ENCODE measurements around the gene MICAL2. TPM values are rescaled to one million over a fixed set of nuclear protein-coding genes. Genes with fewer than 3 reads are reported as not detected.

The MICAL2 gene
- total and polyA plus RNA-seq, 10 of the 15 experiments (the other 5 are each of a cell fraction or from before 2014, with no cell fraction given) = 0.90 to 5.6 (median 2.4) TPM

DNA sequence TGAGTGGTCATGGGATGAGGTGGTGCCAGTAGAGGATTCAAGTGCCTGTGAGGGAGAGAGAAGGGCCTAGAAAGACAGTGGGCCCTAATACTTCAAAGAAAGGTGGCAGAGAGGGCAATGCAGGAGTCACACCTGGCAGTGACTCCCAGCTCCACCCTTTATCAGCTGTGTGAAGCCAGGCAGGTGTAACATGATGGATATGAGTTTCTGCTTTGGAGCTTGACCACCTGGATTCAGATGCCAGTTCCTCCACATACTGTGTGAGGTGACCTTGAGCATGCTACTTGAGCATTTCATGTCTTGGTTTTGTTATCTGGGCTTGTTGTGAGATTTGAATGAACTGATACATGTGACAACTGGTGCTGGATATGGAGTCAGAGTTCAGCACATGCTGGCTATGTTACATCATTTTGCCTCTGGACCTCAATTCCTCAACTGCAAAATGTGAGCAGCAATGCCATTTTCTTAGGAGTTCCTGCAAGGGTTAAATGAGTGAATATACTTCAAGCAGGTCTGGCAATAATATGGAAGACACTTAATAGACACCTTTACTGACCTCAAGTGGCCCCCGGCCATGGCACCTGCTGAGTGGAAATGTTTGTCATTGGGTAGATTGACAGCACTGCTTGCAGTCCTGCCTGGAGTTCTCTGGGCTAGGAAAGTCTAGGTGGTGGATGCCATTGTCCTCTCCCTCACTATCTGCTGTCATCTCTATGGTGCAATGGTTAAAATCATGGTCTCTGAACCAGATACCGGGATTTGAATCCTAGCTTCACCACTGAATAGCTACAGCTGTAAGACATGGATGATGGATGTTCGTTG lies 83.3 kb downstream of the MICAL2 start:
- TF ChIP-seq, protein P1, sequence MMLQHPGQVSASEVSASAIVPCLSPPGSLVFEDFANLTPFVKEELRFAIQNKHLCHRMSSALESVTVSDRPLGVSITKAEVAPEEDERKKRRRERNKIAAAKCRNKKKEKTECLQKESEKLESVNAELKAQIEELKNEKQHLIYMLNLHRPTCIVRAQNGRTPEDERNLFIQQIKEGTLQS (IDR thresholded peaks at IDR 0.05; ENCODE audit: borderline replicate concordance, extremely low read depth, low read depth, low read length) = no peak
- TF ChIP-seq STAT1 (conservative IDR thresholded peaks at IDR 0.05) = no peak
- TF ChIP-seq BCL11A (IDR thresholded peaks at IDR 0.05; ENCODE audit: low read depth, low read length) = no peak
- TF ChIP-seq SRF (IDR thresholded peaks at IDR 0.05; ENCODE audit: low read depth in 2 of 2, low read length in 2 of 2) = no peak
- in situ Hi-C loops (cut with MboI) = loop anchor here (5.0 kb wide), 1 partner anchor 49 kb away; no protein-coding TSS in a partner anchor
- no peak for ATAC-seq
- H3K79me2 ChIP-seq (ENCODE audit: control insufficient read depth, insufficient read depth, low read length) = no peaks in the 10 kb centered on the region
- intact Hi-C loops (cut with micrococcal nuclease; ENCODE audit: unreplicated experiment) = no loop called here
- H3K4me1 ChIP-seq (ENCODE audit: control insufficient read depth, insufficient read depth, low read length) = peaks cover 37% of the 10 kb centered on the region
- POLR2A ChIA-PET = no interaction called here
- no peaks in the 10 kb centered on the region for H4K20me1 ChIP-seq (ENCODE audit: control insufficient read depth, insufficient read depth)
- CTCF ChIA-PET = interaction anchor here (0.9 to 1.1 kb wide), 4 partner anchors 30 to 146 kb away, joined by 3 to 4 read pairs (median 3); no protein-coding TSS in a partner anchor
- H3K4me3 ChIP-seq = no peak overlapping the region
- H3K9me3 ChIP-seq (replicated peaks; ENCODE audit: control insufficient read depth, insufficient read depth, low read length) = no peaks in the 10 kb centered on the region
- no peak overlapping the region for H3K27ac ChIP-seq (ENCODE audit: control insufficient read depth, insufficient read depth)
- SMC1A ChIA-PET (ENCODE audit: uncharacterized antibody, unreplicated experiment) = interaction anchor here (1.0 to 1.7 kb wide), 2 partner anchors 9 to 14 kb away, joined by 4 to 5 read pairs; no protein-coding TSS in a partner anchor
- no peak overlapping the region for H2AFZ ChIP-seq (ENCODE audit: control insufficient read depth, low read depth, low read length)
- 59% methylated on average over 3 of the region's 3 CpGs for WGBS (ENCODE audit: insufficient coverage, insufficient replicate concordance, low lambda C conversion rate, missing lambda C conversion rate)
- no peak overlapping the region for H3K4me2 ChIP-seq (ENCODE audit: control insufficient read depth, insufficient read depth)
- no peak overlapping the region for H3K9ac ChIP-seq (ENCODE audit: control insufficient read depth, insufficient read depth, low read length)
- no peak for DNase-seq (ENCODE audit: low read depth, low spot score)
- no peaks in the 10 kb centered on the region for H3K36me3 ChIP-seq (ENCODE audit: control insufficient read depth in 2 of 2, insufficient read depth in 2 of 2, low read length in 1 of 2)
- no TSS peak for BruUV-seq (replicated peaks)
- no peak for FAIRE-seq
- RAD21 ChIA-PET (ENCODE audit: unreplicated experiment) = interaction anchor here (1.2 kb wide), 1 partner anchor 15 kb away, joined by 5 read pairs; no protein-coding TSS in a partner anchor
- H3K27me3 ChIP-seq (replicated peaks in 1 of 2; ENCODE audit: control insufficient read depth in 2 of 2, insufficient read depth in 2 of 2, low read length in 1 of 2) = no peaks in the 10 kb centered on the region

DNA sequence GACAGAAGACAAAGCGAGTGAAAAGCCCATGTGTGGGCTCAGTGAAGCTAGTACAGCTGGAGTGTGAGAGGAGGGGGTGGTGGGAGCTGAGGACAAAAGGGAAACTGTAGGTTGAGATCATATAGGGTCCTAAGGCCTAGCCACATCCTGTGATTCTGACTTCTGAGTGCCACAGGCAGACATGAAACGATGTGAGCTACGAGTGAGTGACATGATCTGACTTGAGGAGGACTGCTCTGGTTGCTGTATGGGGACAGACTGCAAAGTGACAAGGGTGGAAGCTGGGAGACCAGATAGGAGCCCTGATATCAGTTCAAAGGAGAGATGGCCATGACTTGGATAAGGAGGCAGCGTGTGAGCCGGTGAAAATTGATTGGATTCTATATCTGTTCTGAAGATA lies 85.4 kb downstream of the MICAL2 start:
- intact Hi-C loops (cut with micrococcal nuclease; ENCODE audit: unreplicated experiment) = no loop called here
- no peak for DNase-seq (ENCODE audit: low read depth, low spot score)
- ChIA-PET CTCF (interaction anchor here (1.3 to 2.8 kb wide), 3 partner anchors 12 to 40 kb away, joined by 4 to 7 read pairs (median 4); no protein-coding TSS in a partner anchor), SMC1A (ENCODE audit: uncharacterized antibody, unreplicated experiment) (interaction anchor here (0.6 to 1.8 kb wide), 5 partner anchors 17 to 1688 kb away, joined by 3 to 7 read pairs (median 3); no protein-coding TSS in a partner anchor), POLR2A (no interaction called here), RAD21 (ENCODE audit: unreplicated experiment) (no interaction called here)
- H3K4me3 ChIP-seq = no peak overlapping the region; the same call in 1 of the 2 replicates
- no peaks in the 10 kb centered on the region for H3K36me3 ChIP-seq (ENCODE audit: control insufficient read depth in 2 of 2, insufficient read depth in 2 of 2, low read length in 1 of 2)
- 44% methylated on average over 5 of the region's 5 CpGs for WGBS (ENCODE audit: insufficient coverage, insufficient replicate concordance, low lambda C conversion rate, missing lambda C conversion rate)
- H3K79me2 ChIP-seq (ENCODE audit: control insufficient read depth, insufficient read depth, low read length) = no peaks in the 10 kb centered on the region
- H4K20me1 ChIP-seq (ENCODE audit: control insufficient read depth, insufficient read depth) = no peaks in the 10 kb centered on the region
- H3K9me3 ChIP-seq (replicated peaks; ENCODE audit: control insufficient read depth, insufficient read depth, low read length) = no peaks in the 10 kb centered on the region
- no TSS peak for BruUV-seq (replicated peaks)
- H3K4me1 ChIP-seq (ENCODE audit: control insufficient read depth, insufficient read depth, low read length) = peaks cover 26% of the 10 kb centered on the region
- peak; percentile 82 for ATAC-seq
- no peaks in the 10 kb centered on the region for H3K27me3 ChIP-seq (replicated peaks in 1 of 2; ENCODE audit: control insufficient read depth in 2 of 2, insufficient read depth in 2 of 2, low read length in 1 of 2)
- in situ Hi-C loops (cut with MboI) = no loop called here
- peak overlapping the region; percentile 68; the same call in 1 of the 2 replicates for H3K4me2 ChIP-seq (ENCODE audit: control insufficient read depth, insufficient read depth)
- peak overlapping the region; percentile 44 for H3K27ac ChIP-seq (ENCODE audit: control insufficient read depth, insufficient read depth)
- FAIRE-seq = peak; percentile 81
- no peak overlapping the region for H3K9ac ChIP-seq (ENCODE audit: control insufficient read depth, insufficient read depth, low read length)
- H2AFZ ChIP-seq (ENCODE audit: control insufficient read depth, low read depth, low read length) = peak overlapping the region; percentile 69
- TF ChIP-seq CREM (IDR thresholded peaks at IDR 0.05; ENCODE audit: low read depth) (peak; percentile 40; the same call in 1 of the 2 replicates), SRF (IDR thresholded peaks at IDR 0.05; ENCODE audit: low read depth in 2 of 2, low read length in 2 of 2) (peak in 1 of 2 experiments; percentile 27; a peak in 1 of 4 replicates), ETV6 (conservative IDR thresholded peaks at IDR 0.05 in 1 of 2, IDR thresholded peaks at IDR 0.05 in 1 of 2; ENCODE audit: borderline replicate concordance in 1 of 2, low read depth in 1 of 2) (peak in 1 of 2 experiments; percentile 22; a peak in 1 of 4 replicates), IKZF1 (conservative IDR thresholded peaks at IDR 0.05) (peak; percentile 15; the same call in 1 of the 2 replicates), CHD1 (IDR thresholded peaks at IDR 0.05; ENCODE audit: low read depth, low read length) (no peak), RUNX3 (IDR thresholded peaks at IDR 0.05; ENCODE audit: low read length) (peak; percentile 81), FOXM1 (IDR thresholded peaks at IDR 0.05; ENCODE audit: low read depth, low read length) (0 out of 2 replicates have a peak, but pooled peaks have one; percentile 15), ZBED1 (IDR thresholded peaks at IDR 0.05; ENCODE audit: borderline replicate concordance) (no peak), FOXK2 (IDR thresholded peaks at IDR 0.05) (no peak), YY1 (IDR thresholded peaks at IDR 0.05; ENCODE audit: low read depth, low read length) (0 out of 2 replicates have a peak, but pooled peaks have one; percentile 40), CREB1 (IDR thresholded peaks at IDR 0.05; ENCODE audit: low read depth) (peak; percentile 33; the same call in 1 of the 2 replicates)
- TF ChIP-seq, protein P2, sequence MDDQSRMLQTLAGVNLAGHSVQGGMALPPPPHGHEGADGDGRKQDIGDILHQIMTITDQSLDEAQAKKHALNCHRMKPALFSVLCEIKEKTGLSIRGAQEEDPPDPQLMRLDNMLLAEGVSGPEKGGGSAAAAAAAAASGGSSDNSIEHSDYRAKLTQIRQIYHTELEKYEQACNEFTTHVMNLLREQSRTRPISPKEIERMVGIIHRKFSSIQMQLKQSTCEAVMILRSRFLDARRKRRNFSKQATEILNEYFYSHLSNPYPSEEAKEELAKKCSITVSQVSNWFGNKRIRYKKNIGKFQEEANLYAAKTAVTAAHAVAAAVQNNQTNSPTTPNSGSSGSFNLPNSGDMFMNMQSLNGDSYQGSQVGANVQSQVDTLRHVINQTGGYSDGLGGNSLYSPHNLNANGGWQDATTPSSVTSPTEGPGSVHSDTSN (IDR thresholded peaks at IDR 0.05; ENCODE audit: insufficient replicate concordance, low read depth, low read length) = peak; percentile 61
